Right lobe of liver (tissue), 6 donors: Measurements from ENCODE around the gene MROH2B. TPM values are rescaled to one million over a fixed set of nuclear protein-coding genes. Genes with fewer than 3 reads are reported as not detected.

Experiments used
- ATAC-seq, 4 donors: fragments of 200-7000 bp; cut with Tn5 transposase; one replicate each; pipeline ENCODE4 v1.9.1; 2020; ENCODE audit warnings: mild to moderate bottlenecking in 4 of 4, moderate library complexity in 4 of 4
- DNase-seq, 3 donors: peaks; one replicate each; pipeline ENCODE4 v3.0.0-alpha.2; 2020
- H3K27ac ChIP-seq, 3 donors: fragments of 200-600 bp; one replicate each; pipeline ENCODE4 v1.8.0; 2022
- H3K27me3 ChIP-seq, 2 donors: fragments of 200-600 bp; one replicate each; pipeline ENCODE4 v1.8.0; 2022
- H3K36me3 ChIP-seq, 4 donors: fragments of 200-600 bp; sonication (generic) in 1 of 4; one replicate each; pipeline versions ENCODE4 v1.5.1 to v1.8.0; 2017 to 2022; ENCODE audit warnings: control low read depth in 1 of 4
- H3K4me1 ChIP-seq, 4 donors: fragments of 200-600 bp; sonication (generic) in 1 of 4; one replicate each; pipeline versions ENCODE4 v1.5.1 to v1.8.0; 2017 to 2022; ENCODE audit warnings: control low read depth in 1 of 4
- H3K4me3 ChIP-seq, 3 donors: fragments of 200-600 bp; one replicate each; pipeline ENCODE4 v1.8.0; 2022
- H3K9me3 ChIP-seq, 4 donors: fragments of 200-600 bp; sonication (generic) in 1 of 4; one replicate each; pipeline versions ENCODE4 v1.5.1 to v1.8.0; 2017 to 2022; ENCODE audit warnings: control low read depth in 1 of 4
- CTCF ChIP-seq, 4 donors: fragments of 200-600 bp in 3 of 4; fragments of 450-650 bp in 1 of 4; IDR thresholded peaks; one replicate each; pipeline versions ENCODE4 v1.5.1 to v1.8.0; 2016 to 2022; ENCODE audit warnings: antibody characterized with exemption in 4 of 4, mild to moderate bottlenecking in 2 of 4
- POLR2A ChIP-seq: fragments of 450-650 bp; IDR thresholded peaks from one replicate; pipeline ENCODE4 v1.6.1; 2017; ENCODE audit warnings: antibody characterized with exemption, mild to moderate bottlenecking
- WGBS: methylation state at CpG from one replicate; pipeline ENCODE4 v1.1.6; 2018; ENCODE audit warnings: low coverage, low lambda C conversion rate; ENCODE audit not compliant: insufficient coverage; ENCODE audit errors: missing lambda C conversion rate; 5-methylcytosine and 5-hydroxymethylcytosine counted together
- intact Hi-C, 2 donors: fragments of 100-400 bp; cut with DNase I; formaldehyde crosslinking; loops; one replicate each; pipeline versions ENCODE4 v1.11.2 to v1.14.1; 2022
- total RNA-seq, 6 experiments: library from RNA; depleted of rRNA in 2 of 6; stranded (reverse); fragments of >200 nt in 2 of 6; fragmentation: NEBNext Ultra II Directional in 3 of 6; extraction: Animal tissue kit (Norgen Biotek cat#: 25700) in 3 of 6; gene quantifications; one replicate each; pipeline versions ENCODE4 v1.1.0 to v1.2.4, GENCODE V29; 2016 to 2023
- donor health status: DM: no; HTN: yes; CAD: no.
- donor health status: DM: no; HTN: no; CAD: no.
- donor health status: DM: no; HTN: no; CAD: no.
- donor health status: DM: no; HTN: yes; CAD: no.
- donor health status: DM: no; HTN: yes; CAD: no.

MROH2B gene
- total RNA-seq, 6 experiments from 2014 or later = 0.73 to 0.84 TPM; not detected in 4

GRCh38 chr5:41003670-41004376 is 67.3 kb downstream of the MROH2B start:
- 23% methylated on average over 3 of the region's 3 CpGs for WGBS
- Histone ChIP-seq H3K27me3 (no peaks in the 10 kb centered on the region), H3K36me3 (no peaks in the 10 kb centered on the region), H3K9me3 (no peaks in the 10 kb centered on the region), H3K4me3 (no peak overlapping the region), H3K4me1 (peaks cover 0 to 34% (median 6%) of the 10 kb centered on the region in 4 donors), H3K27ac (peak overlapping the region; percentile 42 to 58 (median 53))
- TF ChIP-seq CTCF (IDR thresholded peaks at IDR 0.05) = no peak
- TF ChIP-seq POLR2A = no peak
- intact Hi-C loops = no loop called here
- no peak for DNase-seq
- ATAC-seq = peak; percentile 48 to 93 (median 73)

- Histone ChIP-seq H3K9me3 (no peaks in the 10 kb centered on the region), H3K27ac (peak overlapping the region in 1 of 3 donors; percentile 21), H3K4me3 (no peak overlapping the region), H3K27me3 (no peaks in the 10 kb centered on the region), H3K4me1 (peaks cover 0 to 34% (median 6%) of the 10 kb centered on the region in 4 donors), H3K36me3 (no peaks in the 10 kb centered on the region)
- DNase-seq (no peak), ATAC-seq (peak in 2 of 4 donors; percentile 12 to 84)
- no peak for TF ChIP-seq CTCF (IDR thresholded peaks at IDR 0.05)
- TF ChIP-seq POLR2A = no peak
- WGBS = 51% methylated on average over 3 of the region's 4 CpGs
- intact Hi-C loops = no loop called here
Measured at GRCh38 chr5:40999966-41000365, 71.2 kb downstream of the MROH2B start.

- 80% methylated on average over 1 of the region's 1 CpG for WGBS
- Histone ChIP-seq H3K27me3 (no peaks in the 10 kb centered on the region), H3K4me1 (peaks cover 0 to 32% (median 5%) of the 10 kb centered on the region in 4 donors), H3K27ac (no peak overlapping the region), H3K9me3 (no peaks in the 10 kb centered on the region), H3K36me3 (no peaks in the 10 kb centered on the region), H3K4me3 (no peak overlapping the region)
- ATAC-seq = no peak
- DNase-seq = no peak
- TF ChIP-seq CTCF (IDR thresholded peaks at IDR 0.05) (no peak), POLR2A (no peak)
- intact Hi-C loops = no loop called here
Measured at GRCh38 chr5:40999142-40999541, 72.0 kb downstream of the MROH2B start.

GRCh38 chr5:40995801-40996586 is 75.1 kb downstream of the MROH2B start:
- Histone ChIP-seq H3K9me3 (no peaks in the 10 kb centered on the region), H3K27me3 (no peaks in the 10 kb centered on the region), H3K4me3 (no peak overlapping the region), H3K36me3 (no peaks in the 10 kb centered on the region), H3K27ac (no peak overlapping the region), H3K4me1 (peaks cover 0 to 35% (median 8%) of the 10 kb centered on the region in 4 donors)
- 87% methylated on average over 5 of the region's 5 CpGs for WGBS
- TF ChIP-seq POLR2A = no peak
- TF ChIP-seq CTCF (IDR thresholded peaks at IDR 0.05) = no peak
- ATAC-seq (no peak), DNase-seq (no peak)
- intact Hi-C loops = no loop called here
